ENCODE data around the gene TMED6.
"Not testable (repeated sequence)": the region's sequence is repeated elsewhere in the genome, so short reads cannot be mapped to it uniquely, and the experiment has no call there.

TMED6 gene

GRCh38 chr16:69351309-69352027, at the start of gene TMED6:
Gene TMED6 (minus strand): TSS chr16:69351786. CDS start chr16:69351753, 33 bp downstream.
- no peak for FAIRE-seq

DNA sequence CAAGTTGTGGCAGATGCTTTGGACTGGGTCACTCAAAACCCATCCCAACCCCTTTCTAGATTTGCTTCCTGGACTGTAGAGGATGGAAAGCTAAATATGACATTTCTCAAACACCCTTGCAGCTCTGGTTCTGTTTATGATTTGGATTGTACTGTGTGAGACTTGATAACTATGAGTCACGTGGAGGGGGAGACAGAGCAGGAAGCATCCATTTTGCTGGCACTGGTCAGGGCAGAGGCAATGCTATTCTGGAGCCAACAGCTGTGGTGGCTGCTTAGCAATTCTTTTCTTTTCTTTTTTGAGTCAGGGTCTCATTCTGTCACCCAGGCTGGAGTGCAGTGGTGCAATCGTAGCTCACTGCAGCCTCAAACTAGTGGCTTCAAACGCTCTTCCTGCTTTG, 47.8 kb upstream of the TMED6 start:
- no peak for FAIRE-seq

GRCh38 chr16:69397821-69398521, 46.4 kb upstream of the TMED6 start:
- peak; percentile 52 for FAIRE-seq

DNA sequence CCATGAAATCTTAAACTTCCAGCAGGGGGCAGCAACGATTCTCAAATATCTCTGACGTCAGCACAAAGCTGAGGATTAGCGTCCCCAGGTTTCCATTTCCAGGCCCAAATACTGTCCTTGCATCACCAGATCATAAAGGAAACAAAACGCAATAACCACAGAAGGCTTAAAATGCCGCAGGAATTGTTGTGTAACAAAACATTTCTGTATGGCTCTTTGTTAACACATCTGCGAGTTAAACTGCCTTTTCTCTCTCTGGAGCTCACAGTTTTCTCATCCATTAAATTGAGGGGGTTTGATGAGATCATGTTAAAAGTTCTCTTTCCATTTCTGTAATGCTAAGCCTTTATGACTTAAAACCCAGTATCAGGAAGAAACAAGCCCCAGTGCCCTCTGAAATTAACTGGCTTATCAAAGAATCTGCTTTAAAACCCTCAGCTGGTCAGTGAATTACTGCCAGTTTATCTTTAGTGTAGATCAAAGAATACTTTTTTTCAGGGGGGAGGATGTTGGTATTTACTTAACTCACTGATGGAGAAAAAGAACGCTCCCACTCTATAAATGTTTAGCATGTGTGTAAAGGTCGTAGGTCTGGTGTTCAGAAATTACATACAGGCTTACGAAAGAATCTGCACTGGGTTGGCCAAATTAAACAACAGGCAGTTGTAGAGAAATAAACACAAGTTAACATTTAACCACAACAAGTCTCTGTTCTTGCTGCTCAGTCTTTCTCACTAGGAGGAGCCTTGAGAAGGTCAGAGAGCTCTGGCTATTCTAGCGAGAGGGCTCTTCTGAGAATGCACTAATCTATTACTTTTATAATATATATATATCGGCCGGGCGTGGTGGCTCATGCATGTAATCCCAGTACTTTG, 44.8 kb upstream of the TMED6 start:
- FAIRE-seq, result peak; percentile 97

- FAIRE-seq, result no peak
Observed at GRCh38 chr16:69395859-69396186, 44.2 kb upstream of the TMED6 start.

DNA sequence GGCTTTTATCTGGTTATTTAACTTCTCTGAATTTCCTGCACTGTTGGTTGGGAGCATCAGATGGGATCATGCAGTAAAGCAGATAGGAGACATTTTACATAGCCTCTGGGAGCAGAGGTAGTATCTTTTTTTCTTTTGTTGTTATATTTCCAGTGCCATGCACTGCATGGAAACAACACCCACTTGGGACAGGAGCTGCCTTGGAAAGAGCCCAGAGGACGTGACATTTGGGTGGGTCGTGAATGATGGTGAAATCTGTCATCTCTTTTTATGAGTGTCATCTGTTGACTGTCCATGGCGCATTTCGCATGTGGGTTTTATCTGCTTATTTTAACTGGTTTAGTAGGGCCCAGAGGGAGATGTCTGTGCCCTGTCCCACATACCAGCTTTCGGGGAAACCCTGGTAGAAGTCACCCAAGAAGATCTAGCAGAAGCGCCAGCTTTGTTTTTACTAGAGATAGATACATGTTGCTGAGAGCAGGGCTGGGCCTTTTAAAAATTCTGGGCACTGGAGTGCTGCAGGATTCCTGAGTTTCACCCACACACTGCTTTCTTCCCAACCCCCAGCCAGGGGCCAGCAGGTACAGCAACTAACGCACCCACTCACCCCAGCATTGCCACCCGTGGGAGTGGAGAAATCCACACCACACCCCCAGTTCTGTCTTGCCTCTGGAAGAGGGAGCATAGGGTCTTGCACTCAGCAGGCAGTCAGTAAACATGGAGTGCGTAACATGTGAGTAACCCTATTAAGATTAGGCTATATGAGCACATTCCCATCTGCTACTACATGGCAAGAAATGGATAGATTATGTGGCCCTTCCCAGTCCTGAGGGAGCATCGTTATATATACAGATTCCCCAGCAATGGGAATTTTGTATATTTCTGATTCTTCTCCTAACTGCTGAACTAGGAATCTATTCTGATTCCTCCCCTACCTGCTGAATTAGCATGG, 42.6 kb upstream of the TMED6 start:
- FAIRE-seq, result no peak

DNA sequence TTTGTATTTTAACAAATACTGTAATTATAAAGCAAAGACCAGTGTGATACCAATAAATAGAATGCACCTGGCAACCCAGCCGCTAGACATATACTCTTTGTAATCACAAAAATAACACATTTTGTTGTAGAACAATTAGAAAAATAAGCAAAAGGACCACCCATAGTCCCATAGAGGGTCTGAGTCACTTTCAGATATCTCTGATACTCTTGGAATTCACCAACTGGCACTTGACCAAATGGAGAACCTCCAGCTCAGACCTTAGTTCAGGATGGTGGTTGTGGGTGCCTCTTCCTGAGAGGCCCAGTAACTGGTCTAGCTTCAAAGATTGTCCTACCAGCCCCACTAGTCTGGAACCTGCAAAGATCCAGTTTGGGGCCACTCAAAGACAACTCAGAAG, 35.0 kb upstream of the TMED6 start:
- no peak for FAIRE-seq

DNA sequence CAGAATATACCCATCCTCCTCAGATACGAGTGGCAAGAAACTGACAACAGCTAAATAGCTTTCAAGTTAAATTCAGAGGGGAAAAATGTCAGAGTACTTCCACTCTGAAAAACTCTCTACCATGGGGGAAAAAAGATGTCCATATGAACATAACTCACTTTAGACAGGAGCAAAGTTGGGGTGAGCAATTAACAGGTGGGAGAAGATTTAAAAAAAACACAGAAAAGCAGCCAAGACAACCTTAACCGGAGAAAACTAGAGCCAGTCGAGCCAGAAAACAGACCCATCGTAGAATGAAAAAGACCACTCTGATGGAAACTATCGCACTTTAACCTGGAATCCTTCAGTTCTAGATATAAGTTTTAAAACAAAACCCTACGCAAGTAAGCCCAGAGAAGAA, 33.4 kb upstream of the TMED6 start:
- FAIRE-seq, result no peak

- FAIRE-seq, result no peak
Observed at GRCh38 chr16:69382421-69382820, 30.8 kb upstream of the TMED6 start.

DNA sequence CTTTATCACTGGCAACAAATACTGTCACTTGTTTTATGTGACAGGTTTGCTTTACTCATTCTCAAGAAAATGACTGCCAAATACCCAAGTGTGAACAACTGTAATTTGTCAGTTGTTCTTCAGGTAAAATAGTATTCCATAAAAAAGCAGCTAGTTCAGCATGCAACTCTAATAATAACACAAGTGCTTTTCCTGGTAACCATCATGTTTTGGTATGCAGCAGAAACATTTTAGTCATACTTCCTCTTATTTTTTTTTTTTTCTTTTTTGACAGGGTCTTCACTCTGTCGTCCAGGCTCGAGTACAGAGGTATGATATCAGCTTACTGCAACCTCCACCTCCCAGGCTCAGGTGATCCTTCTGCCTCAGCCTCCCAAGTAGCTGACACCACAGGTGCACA, 29.6 kb upstream of the TMED6 start:
- no peak for FAIRE-seq

DNA sequence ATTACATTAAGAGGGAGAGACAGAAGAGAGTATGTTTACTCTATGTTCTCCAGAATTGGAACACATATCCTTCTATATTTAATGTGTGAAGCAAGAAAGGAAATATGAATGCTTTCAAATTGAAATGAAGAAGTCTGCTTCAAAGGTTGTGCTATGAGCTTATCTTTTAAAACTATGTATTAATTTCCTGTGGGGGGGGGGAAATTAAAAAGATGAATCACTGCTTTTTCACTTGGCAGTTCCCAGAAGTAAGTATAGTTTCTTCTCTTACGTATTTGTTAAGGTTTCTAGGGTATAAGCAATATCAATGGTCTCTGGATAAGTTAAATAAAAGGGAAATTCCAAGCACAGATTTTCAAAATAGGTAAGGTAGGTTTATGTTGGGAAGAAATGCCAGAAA, 27.2 kb upstream of the TMED6 start:
- FAIRE-seq, result no peak

- FAIRE-seq, result no peak
Observed at GRCh38 chr16:69378036-69378435, 26.4 kb upstream of the TMED6 start.

DNA sequence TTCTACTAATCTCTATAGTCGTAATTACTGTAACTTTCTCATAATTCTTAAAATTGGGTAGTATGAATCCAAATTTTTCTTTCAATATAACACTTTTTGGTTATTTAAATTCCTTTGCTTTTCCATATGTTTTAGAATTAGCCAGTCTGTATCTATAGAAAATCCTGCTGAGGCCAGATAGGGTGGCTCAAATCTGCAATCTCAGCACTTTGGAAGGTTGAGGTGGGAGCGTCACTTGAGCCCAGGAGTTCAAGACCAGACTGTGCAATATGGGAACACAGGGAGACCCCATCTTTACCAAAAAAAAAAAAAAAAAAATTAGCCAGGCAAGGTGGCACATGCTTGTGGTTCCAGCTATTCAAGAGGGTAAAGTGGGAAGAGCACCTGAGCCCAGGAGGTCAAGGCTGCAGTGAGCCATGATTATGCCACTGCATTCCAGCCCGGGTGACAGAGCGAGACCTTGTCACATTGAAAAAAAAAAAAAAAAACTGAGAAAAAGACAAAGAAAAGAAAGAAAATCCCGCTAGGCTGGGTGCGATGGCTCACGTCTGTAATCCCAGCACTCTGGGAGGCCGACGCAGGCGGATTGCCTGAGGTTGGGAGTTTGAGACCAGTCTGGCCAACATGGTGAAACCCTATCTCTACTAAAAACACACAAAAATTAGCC, 24.9 kb upstream of the TMED6 start:
- FAIRE-seq, result no peak

- no peak for FAIRE-seq
Observed at GRCh38 chr16:69373019-69373418, 21.4 kb upstream of the TMED6 start.

DNA sequence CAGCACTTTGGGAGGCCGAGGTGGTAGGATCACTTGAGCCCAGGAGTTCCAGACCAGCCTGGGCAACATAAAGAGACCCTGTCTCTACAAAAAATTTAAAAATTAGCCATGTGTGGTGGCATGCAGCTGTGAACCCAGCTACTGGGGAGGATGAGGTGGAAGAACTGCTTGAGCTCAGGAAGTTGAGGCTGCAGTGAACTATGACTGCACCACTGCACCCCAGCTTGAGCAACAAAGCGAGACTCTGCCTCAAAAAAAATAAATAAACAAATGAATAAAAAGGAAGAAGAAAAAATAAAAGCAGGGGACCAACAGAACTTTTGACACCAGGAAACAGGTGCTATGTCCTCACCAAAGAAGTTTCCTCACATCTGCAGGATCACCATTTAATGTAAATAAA, 20.0 kb upstream of the TMED6 start:
- no peak for FAIRE-seq

DNA sequence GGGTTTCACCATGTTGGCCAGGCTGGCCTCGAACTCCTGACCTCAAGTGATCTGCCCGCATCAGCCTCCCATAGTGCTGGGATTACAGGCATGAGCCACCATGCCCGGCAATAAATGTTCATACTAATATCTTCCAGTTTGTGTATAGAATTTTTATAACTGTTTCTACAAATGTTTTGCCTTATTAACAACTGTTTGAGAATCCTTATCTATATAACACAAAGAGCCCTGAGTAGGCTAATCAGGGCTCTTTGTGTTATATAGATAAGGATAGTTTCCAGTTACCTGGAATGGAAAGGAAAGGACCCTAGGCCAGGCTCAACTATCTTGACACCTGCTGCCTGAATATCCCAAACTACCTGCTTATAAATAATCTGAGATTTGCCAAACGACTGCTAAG, 17.3 kb upstream of the TMED6 start:
- no peak for FAIRE-seq

DNA sequence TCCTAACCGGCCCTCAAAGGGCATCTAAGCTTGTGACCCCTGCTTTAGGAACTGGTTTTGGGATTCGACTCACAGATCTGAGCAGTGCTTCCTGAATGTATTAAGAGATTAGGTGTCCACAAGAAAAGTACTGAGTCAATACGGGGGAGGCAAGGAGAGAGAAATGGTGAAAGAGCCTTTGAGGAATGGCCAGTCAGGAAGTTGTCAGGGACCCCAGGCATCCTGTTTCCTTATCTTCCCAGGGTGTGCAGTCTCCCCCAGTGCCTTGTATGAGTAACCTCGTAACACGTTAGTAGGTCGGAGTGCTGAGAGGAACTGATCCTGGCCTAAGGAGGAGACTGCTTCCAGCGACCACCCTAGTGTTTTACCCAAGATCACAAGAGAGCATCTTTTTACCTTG, 16.4 kb upstream of the TMED6 start:
- no peak for FAIRE-seq

DNA sequence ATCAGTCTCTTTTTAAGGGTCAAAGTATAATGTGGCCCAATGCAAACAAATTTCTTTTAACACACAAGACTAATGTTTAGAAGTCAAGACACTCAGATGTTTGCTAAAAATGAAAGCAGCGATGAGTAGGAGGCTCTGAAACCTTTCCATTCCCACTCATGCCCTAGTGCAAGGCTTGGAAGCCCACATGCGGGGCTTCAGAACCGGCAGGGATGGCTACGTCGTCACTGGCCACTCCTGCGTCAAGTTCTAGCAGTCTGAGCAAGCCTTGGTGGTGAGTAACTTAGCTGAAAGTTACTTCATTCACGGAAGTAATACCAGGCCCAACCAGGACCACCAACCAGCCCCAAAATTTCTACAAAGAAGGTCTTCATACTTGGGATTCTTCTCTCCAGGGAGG, 14.8 kb upstream of the TMED6 start:
- no peak for FAIRE-seq

DNA sequence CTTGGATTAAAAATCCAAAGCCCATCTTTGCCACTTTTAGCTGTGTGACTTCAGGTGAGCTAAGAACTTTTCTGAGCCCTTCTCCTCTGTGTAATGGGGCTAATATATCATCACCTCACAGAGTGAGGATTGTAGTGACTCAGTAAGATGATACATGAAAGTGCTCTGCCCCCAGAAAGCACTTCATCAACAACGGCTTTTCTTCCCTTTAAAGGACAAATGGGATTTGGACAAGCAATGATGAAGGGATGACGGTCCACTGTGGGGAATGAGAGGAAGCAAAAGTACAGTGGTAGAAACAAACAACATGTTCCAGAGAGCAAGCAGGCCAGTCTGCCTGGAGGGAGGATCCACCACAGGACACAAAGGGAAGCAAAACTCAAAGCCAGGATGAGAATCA, 14.3 kb upstream of the TMED6 start:
- FAIRE-seq, result no peak

GRCh38 chr16:69364088-69364487, 12.5 kb upstream of the TMED6 start:
- FAIRE-seq, result no peak

GRCh38 chr16:69363281-69363717, 11.7 kb upstream of the TMED6 start:
- no peak for FAIRE-seq

DNA sequence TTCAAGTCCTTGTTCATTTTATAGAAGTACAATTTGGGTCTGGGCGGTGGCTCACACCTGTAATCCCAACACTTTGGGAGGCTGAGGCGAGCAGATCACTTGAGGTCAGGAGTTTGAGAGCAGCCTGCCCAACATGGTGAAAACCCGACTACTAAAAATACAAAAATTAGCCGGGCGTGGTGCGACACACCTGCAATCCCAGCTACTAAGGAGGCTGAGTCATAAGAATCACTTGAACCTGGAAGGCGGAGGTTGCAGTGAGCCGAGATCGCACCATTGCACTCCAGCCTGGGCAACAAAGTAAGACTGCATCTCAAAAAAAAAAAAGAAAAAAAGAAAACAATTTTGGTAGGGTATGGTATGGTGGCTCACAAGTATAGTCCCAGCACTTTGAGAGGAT, 8.5 kb upstream of the TMED6 start:
- FAIRE-seq, result not testable (repeated sequence)
